HL-60 (cell line): ENCODE data around the gene SEBOX.

Source experiments
- DNase-seq, 2 experiments: peaks; one replicate each; pipeline ENCODE4 v3.0.0-alpha.2; 2010 to 2020; ENCODE audit warnings: low read depth in 1 of 2, low spot score in 1 of 2
- H3K27ac ChIP-seq: fragments of 250-450 bp; sonication (Bioruptor Pico); replicated peaks from 2 replicates; pipeline ENCODE4 v1.5.1; 2020; ENCODE audit warnings: mild to moderate bottlenecking, moderate library complexity
- H3K27me3 ChIP-seq: fragments of 250-450 bp; sonication (Bioruptor Pico); 2 replicates; pipeline ENCODE4 v1.5.1; 2021; ENCODE audit warnings: mild to moderate bottlenecking, moderate library complexity; ENCODE audit not compliant: insufficient read depth, poor library complexity, severe bottlenecking
- H3K4me3 ChIP-seq: replicated peaks from 2 replicates; pipeline ENCODE4 v1.5.1; 2011; ENCODE audit warnings: mild to moderate bottlenecking, control low read depth, low read length; ENCODE audit not compliant: insufficient read depth
- GABPA ChIP-seq: IDR thresholded peaks from 2 replicates; pipeline ENCODE4 v1.6.1; 2012; ENCODE audit warnings: low read depth
- POLR2AphosphoS5 ChIP-seq: IDR thresholded peaks from 2 replicates; pipeline ENCODE4 v1.6.1; 2012; ENCODE audit warnings: low read depth
- SPI1 ChIP-seq: IDR thresholded peaks from 2 replicates; pipeline ENCODE4 v1.6.1; 2012; ENCODE audit warnings: low read depth, mild to moderate bottlenecking, borderline replicate concordance
- TF ChIP-seq, protein P1 (sequence below): IDR thresholded peaks from 2 replicates; pipeline ENCODE4 v1.6.1; 2012; ENCODE audit warnings: low read depth; ENCODE audit not compliant: insufficient replicate concordance
- TF ChIP-seq, protein P2 (sequence below): IDR thresholded peaks from one replicate; pipeline ENCODE4 v1.5.1; 2011; ENCODE audit warnings: low read length, control low read depth, inconsistent platforms; ENCODE audit not compliant: insufficient read depth

The SEBOX gene

DNA sequence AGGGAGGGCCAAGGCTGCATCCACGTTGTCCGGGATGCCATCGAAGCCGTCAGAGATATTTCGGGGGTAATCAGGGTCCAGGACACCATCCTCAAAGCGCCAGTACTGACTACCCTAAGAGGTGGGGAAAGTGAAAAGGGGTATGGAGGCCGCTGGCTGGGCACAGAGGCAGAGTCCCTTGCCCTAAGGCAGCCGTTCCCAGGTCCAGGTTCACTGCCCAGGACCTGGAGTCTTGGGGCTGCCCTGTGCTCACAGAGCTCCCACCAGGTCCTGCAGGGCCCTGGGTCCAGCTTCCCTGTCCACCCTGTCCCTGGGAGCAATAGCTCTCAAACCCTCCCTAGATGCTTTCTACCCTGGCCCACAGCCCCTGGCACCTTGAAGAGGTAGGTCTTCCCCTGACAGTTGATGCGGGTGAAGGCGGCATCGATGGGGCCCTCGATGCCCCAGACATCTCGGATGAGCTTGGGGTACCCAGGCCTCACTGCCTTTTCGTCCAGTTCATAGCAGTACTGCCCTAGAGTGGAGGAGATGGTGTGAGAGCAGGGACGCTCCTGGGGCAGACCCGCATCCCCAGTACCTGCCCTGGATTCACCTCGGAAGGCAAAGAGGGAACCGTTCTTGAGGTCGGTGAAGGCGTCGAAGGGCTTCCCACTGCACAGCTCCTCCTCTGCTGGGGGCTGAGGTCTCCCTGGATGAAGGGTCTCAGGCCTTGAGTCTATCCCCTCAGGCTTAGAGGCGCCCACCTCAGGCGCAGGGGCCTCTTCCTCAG is 4.1 kb upstream of the SEBOX start:
- no peak for DNase-seq
- TF ChIP-seq GABPA (no peak), SPI1 (no peak), POLR2AphosphoS5 (no peak)
- TF ChIP-seq, protein P1, sequence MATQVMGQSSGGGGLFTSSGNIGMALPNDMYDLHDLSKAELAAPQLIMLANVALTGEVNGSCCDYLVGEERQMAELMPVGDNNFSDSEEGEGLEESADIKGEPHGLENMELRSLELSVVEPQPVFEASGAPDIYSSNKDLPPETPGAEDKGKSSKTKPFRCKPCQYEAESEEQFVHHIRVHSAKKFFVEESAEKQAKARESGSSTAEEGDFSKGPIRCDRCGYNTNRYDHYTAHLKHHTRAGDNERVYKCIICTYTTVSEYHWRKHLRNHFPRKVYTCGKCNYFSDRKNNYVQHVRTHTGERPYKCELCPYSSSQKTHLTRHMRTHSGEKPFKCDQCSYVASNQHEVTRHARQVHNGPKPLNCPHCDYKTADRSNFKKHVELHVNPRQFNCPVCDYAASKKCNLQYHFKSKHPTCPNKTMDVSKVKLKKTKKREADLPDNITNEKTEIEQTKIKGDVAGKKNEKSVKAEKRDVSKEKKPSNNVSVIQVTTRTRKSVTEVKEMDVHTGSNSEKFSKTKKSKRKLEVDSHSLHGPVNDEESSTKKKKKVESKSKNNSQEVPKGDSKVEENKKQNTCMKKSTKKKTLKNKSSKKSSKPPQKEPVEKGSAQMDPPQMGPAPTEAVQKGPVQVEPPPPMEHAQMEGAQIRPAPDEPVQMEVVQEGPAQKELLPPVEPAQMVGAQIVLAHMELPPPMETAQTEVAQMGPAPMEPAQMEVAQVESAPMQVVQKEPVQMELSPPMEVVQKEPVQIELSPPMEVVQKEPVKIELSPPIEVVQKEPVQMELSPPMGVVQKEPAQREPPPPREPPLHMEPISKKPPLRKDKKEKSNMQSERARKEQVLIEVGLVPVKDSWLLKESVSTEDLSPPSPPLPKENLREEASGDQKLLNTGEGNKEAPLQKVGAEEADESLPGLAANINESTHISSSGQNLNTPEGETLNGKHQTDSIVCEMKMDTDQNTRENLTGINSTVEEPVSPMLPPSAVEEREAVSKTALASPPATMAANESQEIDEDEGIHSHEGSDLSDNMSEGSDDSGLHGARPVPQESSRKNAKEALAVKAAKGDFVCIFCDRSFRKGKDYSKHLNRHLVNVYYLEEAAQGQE: no peak
- TF ChIP-seq, protein P2, sequence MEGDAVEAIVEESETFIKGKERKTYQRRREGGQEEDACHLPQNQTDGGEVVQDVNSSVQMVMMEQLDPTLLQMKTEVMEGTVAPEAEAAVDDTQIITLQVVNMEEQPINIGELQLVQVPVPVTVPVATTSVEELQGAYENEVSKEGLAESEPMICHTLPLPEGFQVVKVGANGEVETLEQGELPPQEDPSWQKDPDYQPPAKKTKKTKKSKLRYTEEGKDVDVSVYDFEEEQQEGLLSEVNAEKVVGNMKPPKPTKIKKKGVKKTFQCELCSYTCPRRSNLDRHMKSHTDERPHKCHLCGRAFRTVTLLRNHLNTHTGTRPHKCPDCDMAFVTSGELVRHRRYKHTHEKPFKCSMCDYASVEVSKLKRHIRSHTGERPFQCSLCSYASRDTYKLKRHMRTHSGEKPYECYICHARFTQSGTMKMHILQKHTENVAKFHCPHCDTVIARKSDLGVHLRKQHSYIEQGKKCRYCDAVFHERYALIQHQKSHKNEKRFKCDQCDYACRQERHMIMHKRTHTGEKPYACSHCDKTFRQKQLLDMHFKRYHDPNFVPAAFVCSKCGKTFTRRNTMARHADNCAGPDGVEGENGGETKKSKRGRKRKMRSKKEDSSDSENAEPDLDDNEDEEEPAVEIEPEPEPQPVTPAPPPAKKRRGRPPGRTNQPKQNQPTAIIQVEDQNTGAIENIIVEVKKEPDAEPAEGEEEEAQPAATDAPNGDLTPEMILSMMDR: no peak
- no peak overlapping the region for H3K27ac ChIP-seq
- H3K27me3 ChIP-seq: peaks cover 12% of the 10 kb centered on the region
- no peak overlapping the region for H3K4me3 ChIP-seq

DNA sequence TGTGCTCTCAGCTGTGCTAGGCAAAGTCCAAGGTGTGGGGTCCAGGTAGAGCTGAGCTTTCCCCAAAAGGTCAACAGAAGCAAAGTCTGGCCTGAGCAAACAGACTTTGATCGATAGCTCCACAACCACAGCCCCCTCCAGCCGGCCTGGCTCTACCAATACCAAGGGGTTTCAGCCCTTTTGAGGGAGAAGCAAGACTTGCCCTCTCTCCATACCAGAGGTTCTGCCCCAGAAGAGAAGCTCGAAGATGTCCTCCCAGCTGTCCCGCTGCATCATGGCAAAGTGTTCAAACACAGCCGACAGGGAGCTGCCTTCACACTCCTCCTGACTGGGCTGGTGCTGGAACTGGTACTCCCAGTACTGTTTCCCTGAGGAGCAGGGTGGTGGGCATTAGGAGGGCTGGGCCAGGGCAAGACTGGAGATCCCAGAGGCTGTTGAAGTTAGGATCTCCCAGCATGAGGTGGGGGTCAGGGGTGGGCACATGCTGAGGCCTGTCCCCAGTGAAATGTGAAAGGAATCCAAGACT is 3.4 kb upstream of the SEBOX start:
- TF ChIP-seq, protein P1: no peak
- no peak for TF ChIP-seq POLR2AphosphoS5
- TF ChIP-seq GABPA: no peak
- no peak for TF ChIP-seq SPI1
- TF ChIP-seq, protein P2: no peak
- DNase-seq: no peak
- H3K4me3 ChIP-seq: no peak overlapping the region
- no peak overlapping the region for H3K27ac ChIP-seq
- H3K27me3 ChIP-seq: peaks cover 12% of the 10 kb centered on the region

DNA sequence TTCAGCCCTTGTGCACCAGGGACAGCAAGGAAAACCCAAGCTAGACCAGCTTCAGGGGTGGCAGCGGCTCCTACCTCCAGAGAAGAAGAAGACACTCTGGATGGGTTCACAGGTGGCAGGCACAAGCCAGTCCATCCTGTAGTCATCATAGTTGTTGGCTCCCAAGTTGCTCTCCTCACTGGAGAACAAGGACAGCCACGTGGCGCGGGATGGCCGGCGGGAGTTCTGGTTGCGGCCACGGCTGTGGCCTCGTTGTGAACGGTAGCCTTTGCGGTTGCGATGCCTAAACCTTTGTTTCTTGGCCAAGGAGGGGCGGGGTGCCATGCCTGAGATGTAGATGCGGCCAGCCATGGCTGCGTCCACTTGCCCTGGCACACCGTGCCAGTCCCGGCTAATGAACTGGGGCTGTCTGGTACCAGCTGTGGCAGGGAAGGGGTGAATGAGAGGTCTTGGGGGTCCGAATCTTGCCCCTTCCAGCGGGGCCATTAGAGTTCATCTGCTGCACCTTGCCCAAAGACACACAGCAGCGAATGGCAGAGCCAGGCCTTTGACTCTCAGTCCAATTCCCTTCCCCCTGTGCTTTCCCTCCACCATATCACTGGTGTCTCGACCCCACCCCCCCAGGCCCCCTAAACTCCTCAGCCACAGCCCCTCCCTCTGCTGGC is 2.8 kb upstream of the SEBOX start:
- no peak for DNase-seq
- TF ChIP-seq SPI1: no peak
- TF ChIP-seq, protein P2: no peak
- TF ChIP-seq POLR2AphosphoS5: no peak
- TF ChIP-seq GABPA: no peak
- TF ChIP-seq, protein P1: no peak
- Histone ChIP-seq H3K4me3 (no peak overlapping the region), H3K27me3 (peaks cover 9% of the 10 kb centered on the region), H3K27ac (no peak overlapping the region)
